CD4-positive, alpha-beta T cell treated with Interleukin-17A for 1 hour (primary cell): ENCODE measurements around the gene DNAJB2.
"Not testable (repeated sequence)": the region's sequence is repeated elsewhere in the genome, so short reads cannot be mapped to it uniquely, and the experiment has no call there.

ENCODE experiments used
- DNase-seq: peaks from one replicate; pipeline ENCODE4 v3.0.0-alpha.2; 2020

The DNAJB2 gene

DNA sequence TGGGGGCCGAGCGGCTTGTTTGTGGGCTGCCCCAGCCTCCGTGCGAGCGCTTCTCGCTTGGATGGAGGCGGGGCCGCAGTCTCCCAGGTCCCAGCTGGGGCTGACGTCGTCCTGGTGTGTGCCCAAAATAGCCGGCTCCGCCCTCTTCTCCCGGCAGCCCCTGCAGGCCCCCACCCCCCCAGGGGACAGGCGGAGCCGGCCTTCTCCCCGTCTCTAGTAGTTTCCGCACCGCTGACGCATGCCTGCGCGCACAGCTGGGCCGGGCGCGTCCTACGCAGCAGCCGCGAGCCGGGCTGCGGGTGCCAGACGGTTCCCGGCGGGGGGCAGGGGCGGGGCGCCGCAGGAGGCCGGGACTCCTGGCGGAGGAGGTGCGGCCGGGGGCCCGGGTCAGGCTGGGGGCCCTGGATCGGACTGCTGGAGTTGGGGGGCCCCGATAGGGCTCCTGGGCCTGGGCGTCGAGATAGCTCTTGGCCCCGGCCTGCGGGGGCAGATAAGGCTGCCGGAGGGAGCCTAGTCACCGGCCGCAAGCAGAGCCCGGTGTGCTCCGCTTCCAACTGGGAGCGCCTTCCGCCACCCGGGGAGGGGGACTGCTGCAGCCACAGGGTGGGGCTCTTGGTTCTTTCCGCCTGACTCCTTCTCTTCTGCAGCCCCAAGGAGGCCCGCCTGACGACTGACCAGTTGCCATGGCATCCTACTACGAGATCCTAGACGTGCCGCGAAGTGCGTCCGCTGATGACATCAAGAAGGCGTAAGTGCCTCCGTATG, at the start of gene DNAJB2:
TSS of gene DNAJB2 (plus strand) at position 216 of the 765 bp plus-strand sequence. CDS start at position 684, 468 bp downstream.
- DNase-seq = peak; percentile 99

DNA sequence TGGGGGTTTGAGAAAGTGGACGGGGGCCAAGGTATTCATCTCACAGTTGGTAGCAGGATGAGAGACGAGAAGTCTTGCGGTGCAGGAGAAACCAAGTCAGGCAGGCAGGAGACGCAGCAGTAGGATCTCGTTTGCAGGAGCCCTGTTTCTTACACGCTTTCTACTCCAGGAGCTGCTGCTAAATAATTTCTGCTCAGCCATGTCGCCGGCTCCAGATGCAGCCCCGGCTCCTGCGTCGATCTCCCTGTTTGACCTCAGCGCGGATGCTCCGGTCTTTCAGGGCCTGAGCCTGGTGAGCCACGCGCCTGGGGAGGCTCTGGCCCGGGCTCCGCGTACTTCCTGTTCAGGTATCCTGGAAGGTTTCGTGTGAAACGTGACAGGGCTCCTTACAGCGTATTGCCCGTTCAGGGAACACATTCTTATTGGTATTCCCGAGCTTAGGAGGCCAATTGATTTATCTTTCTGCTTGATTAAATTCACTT, 49.1 kb upstream of the DNAJB2 start:
- peak; percentile 35 for DNase-seq

DNA sequence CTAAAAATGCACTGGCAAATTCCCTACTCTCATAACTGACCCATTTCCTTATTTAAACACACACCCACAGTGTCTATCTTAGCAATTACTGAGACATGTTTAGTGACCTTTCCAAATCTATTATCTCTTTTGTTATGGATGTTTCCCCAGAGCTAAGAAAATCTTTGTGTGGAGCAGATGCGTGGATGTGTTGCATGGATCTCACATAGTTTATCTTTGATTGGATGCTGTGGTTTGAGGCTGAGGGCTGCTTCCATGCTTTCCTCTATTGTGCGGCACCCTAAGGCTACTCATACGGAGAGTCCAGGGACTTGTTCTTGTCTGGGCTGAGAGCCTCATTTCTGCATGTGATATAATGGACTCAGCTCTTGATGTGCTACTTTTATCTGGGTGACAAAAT, 44.8 kb upstream of the DNAJB2 start:
- DNase-seq = no peak

DNA sequence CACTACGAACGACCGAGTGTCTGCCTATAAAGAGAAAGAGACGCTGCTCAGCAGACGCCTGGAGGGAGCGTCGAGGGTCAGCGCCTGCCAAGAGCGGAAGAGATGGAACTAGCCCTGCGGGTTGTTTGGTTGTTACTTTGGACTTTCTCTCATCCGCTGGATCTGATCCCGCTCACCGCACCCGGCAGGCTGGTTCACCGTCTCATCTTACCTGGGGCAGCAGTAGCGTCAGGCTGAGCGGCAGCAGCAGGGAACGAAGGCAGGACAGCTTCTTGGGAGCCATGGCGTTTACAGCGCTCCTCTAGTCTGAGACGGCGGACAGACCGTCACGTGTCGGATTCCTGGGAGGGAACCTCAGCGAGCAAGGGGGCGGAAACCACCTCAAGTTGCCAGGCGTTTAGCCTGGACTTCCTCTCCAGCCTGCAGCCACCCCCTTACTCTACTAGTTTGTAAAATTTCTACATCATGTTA, 35.8 kb upstream of the DNAJB2 start:
- no peak for DNase-seq

DNA sequence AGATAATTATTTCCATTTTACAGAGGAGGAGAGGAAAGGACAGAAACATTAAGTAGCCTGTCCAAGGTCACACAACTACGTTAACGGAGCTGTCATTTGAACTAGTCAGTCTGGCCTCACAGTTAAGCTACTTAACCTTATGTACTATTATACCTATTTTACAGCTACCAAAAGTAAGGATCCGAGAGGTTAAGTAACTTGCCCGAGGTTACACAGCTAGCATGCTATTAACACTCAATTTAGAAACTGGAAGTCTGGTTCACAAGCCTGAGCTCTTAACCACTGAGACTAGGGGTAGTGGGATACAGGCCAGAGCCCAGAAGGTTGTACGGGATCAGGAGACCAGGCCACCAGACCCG, 34.4 kb upstream of the DNAJB2 start:
- no peak for DNase-seq

DNA sequence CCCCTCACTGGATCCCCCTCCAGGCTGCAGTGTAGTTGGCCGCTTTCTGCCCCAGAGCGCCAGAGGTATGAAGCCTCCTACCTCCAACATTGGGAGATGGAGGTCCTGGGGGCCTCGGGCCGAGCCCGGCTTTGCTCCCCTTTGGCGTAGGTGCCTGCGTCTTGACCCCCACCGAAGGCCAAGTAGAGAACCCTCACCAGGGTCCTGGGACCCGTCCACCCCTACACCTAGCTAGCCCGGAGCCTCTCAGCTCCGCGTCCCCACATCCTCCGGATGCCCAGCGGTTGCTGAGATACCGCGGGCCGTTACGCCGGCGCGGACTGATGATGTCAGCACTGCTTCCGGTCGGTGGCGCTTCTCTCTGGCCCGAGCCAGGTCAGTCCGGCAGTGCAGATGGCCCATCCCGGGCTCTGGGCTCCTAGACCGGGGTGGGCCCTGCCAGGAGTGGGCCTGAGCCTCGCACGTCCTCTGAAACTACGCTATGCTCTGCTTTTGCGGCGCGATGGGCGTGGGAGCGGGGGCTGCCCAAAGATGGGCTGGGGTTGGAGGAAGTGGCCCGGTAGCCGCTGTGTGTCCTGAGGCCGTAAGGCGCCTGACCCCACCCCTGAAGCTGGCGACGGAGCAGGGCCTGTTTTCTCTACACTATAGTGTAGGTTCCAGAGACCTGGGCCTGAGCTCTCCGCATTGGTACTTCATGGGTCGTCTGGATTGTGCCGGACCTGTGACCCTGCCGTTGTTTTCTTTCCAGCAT, 33.8 kb upstream of the DNAJB2 start, which contains the start of the genes GLB1L and STK16:
TSS of gene GLB1L (minus strand) at position 297 of the 751 bp plus-strand sequence. CDS start 1,871 bp downstream, outside the sequence.
TSS of gene STK16 (plus strand) at position 332 of the 751 bp plus-strand sequence. CDS start 521 bp downstream, outside the sequence.
- peak; percentile 89 for DNase-seq

DNA sequence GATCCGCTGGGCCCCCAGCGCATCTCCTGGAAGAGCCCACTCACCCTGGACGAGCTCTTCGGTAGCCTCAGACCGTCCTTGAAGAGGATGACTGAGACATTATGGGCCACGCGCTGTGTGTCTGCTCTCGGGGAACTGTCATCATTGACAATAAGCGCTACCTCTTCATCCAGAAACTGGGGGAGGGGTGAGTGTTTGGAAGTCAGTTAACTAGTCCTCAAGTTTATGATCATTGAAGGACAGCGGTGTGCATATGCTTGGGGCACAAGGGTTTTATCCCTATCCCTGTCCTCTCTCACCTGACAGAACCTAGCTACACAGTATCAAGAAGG, 33.3 kb upstream of the DNAJB2 start:
- no peak for DNase-seq

DNA sequence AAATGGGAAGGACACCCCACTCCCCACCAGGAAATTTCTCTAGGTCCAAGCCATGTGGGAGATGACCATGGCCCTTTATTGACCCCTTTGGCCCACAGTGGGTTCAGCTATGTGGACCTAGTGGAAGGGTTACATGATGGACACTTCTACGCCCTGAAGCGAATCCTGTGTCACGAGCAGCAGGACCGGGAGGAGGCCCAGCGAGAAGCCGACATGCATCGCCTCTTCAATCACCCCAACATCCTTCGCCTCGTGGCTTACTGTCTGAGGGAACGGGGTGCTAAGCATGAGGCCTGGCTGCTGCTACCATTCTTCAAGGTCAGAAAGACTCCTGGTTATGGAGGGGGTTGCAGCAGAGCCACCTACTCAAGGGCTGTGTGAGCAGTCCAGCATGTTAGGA, 32.6 kb upstream of the DNAJB2 start:
- no peak for DNase-seq

DNA sequence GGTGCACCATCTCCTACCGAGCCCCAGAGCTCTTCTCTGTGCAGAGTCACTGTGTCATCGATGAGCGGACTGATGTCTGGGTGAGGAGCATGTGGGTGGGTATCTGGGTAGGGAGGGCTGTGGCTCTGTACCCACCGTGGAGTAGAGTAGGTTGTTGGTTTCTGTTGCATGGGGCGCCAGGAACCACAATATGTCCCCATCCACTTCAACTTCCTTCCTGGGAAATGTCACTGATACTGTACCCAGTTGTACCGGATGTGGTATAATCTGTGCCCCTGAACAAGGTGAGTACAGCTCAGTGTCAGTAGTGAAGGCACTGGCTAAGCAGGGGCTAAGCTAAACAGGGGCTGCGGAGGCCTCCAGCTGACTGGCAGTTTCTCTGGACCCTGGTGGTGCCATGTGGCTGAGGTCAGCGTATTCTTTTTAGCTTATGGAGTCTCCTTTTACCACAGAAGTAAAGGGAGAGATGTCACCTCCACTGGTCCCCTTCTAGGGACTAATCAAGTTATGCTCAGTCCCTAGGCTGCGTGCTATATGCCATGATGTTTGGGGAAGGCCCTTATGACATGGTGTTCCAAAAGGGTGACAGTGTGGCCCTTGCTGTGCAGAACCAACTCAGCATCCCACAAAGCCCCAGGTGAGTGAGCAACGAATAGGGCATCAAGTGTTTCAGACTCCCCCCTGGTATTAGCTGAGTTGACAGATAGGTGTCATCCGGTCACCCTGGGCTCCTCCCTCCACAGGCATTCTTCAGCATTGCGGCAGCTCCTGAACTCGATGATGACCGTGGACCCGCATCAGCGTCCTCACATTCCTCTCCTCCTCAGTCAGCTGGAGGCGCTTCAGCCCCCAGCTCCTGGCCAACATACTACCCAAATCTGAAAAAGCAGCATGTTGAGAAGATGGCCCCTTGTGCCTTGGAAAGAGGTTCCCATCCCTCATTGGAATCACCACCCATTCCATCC, 31.2 kb upstream of the DNAJB2 start:
- peak; percentile 84 for DNase-seq

DNA sequence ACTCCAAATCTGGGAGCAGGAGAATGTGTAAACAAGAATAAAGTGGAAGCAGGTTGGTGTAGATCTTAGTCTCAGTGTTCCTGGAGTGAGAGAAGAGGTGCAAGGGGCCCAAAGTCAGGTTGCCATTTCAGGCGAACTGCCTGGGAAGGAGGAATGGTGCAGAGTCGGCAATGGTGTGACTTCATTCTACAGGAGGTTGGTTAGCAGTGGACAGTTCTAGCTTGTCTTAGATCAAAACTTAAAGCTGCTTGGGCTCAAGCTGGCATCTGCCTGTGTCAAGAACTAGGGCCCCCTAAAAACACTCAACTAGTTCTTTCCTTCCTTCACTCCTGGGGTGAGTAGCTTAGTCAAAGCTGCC, 30.3 kb upstream of the DNAJB2 start:
- DNase-seq = no peak

DNA sequence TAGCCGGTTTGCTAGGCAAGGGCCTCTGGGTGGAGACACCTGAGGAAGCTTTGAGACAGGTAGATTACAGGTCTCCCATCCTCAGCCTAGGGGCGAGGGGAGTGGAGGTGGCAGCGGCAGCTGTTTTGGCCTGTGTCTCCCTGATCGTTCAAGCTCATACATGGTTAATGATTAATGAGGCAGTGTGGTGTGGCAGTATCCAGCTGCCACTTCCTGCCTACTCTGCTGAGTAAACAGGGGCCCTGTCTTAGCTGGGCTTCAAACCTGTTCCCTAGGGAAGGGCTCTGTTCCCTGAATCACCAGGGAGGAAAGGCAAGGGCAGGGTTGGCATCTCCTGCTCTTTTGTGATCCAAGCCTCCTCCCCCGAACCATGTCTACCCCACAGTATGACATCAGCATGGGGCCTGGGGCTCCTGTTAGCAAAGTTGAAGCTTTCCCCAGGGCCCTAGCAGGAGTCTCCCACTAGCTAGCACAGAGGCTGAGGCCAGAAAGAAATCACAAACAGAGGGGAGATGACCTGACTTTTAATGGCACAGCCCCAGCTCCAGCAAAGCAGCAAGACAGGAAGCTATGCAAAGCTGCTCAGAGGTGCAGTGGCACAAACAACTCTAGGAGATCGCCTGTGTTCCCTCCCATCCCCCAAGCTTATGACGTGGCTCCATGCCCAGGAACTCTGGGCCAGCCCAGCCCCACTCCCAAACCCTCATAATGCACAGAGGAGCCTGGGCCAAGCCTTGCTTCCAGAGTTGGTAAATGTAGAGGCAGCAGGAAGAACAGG, 29.8 kb upstream of the DNAJB2 start:
- DNase-seq = peak; percentile 69

DNA sequence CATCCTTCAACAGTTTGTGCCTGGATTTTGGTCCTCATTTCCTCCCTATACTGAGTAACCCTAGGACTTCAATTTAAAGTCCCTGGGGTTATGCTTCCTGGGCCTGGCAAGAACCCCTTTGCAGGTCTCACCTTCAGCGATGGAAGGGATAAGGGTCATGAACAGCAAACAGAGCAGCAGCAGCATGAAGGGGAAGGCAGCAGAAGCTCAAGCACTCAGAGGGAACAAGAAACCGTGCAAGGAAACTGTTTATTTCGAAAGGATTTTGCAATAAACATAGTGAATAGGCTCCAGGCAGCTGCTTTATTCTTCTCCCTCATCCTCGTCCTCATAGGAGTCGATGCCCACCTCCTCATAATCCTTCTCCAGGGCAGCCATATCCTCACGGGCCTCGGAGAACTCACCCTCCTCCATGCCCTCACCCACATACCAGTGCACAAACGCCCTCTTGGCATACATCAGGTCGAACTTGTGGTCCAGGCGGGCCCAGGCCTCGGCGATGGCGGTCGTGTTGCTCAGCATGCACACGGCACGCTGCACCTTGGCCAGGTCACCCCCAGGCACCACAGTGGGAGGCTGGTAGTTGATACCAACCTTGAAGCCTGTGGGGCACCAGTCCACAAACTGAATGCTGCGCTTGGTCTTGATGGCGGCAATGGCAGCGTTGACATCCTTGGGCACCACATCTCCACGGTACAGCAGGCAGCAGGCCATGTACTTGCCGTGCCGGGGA, 29.0 kb upstream of the DNAJB2 start:
- DNase-seq = no peak

DNA sequence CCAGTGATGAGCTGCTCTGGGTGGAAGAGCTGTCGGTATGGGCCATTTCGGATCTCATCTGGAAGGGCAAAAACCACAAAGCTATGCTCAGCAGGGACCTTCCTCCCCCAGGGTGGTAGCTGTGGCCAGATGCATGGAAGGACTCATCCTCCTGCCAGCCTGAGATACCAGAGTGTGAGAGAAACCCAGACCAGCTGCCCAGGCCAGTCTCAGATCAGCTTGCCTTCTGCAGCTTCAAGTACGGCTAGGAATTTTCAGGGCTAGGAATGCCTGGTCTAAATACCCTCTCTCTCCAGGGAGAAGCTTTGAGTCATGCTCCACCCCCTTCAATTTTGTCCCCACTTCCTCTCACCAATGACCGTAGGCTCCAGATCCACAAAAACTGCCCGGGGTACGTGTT, 27.5 kb upstream of the DNAJB2 start:
- DNase-seq = no peak

DNA sequence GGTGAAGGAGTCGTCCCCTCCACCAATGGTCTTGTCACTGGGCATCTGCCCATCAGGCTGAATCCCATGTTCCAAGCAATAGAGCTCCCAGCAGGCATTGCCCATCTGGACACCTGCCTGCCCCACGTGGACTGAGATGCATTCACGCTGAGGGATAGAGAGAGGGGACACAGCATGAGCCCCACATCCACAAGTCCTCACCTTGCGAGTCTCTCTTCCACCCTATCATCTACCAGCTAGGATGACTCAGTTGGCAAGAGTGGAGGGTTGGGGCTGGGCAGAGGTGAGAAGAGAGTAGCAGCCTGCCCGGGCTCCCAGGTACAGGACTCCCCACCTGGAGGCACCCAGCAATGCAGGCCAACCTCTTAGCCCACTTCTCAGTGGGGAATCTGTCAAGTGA, 27.1 kb upstream of the DNAJB2 start:
- DNase-seq = peak; percentile 38

DNA sequence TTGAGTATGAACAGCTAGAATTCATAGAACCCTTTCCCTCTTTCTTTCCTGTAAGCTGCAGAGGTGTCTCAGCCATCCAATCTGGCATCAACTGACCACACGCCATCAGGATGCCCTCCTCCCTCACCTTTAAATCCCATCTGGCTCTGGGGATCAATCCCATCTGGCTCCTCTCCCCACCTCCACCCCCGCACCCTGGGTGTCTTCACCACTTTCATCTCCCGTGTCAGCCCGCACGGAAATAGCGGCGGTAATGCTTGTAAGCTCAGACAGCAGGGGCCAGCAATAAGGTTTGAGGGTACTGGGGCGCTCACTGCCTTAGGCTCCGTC, 26.6 kb upstream of the DNAJB2 start:
- DNase-seq = no peak

DNA sequence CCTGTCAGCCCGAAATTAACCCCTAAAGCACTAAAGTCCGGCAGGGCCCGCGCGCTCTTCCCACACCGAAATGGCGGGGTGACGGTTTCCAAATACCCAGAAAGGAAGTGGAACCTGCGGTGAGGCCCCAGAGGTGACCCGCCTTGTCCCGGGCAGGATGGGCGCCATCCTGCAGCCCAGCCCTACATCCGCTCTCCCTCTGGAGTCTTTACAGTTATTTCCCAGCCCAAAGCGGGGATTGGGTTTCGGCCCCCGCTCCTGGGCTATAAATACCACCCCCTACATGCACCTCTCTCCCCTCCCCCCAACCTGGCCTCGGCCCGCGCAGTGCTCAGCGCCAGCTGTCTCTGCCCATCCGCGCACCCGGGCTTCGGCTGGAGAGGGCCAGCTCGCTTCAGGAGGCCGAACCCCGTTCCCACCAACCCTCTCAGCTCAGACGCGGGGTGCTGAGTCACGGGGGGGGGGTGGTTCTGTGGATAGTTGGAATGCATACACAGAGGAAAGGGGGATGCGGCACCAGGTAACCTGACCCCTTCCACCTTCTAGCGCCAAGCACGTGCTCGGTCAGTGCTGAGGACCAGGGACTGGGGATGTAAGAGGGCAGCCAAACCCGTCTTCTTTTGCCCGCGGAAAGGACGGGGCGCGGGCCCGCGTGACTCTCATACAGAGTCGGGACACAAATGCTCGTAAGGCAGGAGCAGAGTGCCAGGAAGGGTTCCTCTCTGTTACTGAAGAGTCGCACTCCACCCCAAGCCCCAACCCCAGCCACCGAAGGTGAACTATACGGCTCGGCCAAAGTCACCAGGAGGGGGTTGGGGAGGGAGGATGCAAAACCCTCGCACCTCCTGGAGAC, 26.0 kb upstream of the DNAJB2 start, which contains the start of gene TUBA4B:
TSS of gene TUBA4B (plus strand) at position 344 of the 853 bp plus-strand sequence. CDS start at position 509, 165 bp downstream.
- DNase-seq = peak; percentile 61

DNA sequence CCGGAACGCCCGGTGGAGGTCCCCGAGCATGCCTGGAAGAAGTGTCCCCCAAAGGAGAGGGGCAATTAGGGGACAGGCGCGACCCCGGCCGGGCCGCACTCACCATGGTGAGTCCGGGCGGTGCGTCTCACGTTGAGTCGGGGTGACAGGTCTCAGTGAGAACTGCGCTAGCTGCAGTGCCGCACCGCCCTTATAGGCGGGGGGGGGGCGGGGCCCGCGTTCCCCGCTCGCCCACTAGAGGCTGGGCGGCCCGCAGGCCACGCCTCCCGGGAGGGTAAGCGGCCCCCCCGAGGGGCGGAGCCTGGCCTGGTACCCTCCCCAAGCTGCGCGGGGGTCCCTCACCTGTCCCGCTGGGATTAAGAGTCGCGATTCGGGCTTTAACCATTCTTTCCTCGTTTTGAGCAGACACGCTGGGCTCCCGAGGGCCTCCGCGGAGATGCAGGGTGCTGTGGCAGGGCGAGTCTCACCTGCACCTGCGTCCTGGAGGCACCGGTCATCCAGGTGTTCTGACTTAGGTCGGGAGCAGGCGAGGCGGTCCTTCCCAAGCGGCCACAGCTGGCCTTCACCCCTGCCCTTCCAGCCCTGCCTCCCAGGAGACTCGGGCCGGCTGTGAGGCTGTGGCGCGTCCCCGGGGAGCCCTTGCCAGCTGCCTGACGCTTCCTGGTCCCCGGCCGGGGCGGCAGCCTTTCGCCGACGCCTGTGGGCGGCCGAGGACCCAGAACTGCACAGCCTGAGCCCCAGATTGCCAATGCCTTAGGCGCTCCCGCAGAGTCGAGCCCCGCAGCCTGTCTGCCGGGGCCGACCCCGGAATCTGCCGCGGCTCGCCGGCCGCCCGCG, 25.2 kb upstream of the DNAJB2 start, which contains the start of gene TUBA4A:
TSS of gene TUBA4A (minus strand) at position 166 of the 837 bp plus-strand sequence. CDS start at position 106, 60 bp downstream.
- DNase-seq = peak; percentile 92

DNA sequence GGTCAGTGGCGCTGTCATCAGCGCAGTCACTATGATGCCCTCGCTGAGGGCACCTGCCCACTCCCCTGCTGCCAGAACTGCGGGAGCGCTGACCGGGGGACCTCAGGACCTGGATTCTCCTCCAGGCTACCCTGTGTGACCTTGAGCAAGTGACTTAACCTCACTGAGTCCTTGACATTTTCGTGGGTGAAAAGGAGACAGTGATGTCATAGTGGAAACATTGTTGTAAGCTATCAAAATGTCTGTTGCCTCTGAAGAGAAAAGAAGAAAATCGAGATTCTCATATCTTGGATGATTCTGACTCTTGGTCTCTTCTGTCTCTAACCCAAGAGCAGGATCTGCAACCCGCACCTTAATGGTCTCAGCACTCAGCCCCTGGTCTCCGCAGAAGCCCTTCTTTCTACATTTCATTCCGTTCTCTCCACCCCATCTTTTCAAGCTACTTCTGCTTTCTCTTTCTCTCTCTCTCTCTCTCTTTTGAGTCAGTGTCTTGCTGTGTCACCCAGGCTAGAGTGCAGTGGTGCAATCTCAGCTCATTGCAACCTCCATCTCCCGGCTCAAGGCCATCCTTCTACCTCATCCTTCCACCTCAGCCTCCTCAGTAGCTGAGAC, 24.5 kb upstream of the DNAJB2 start:
- DNase-seq = peak; percentile 66

DNA sequence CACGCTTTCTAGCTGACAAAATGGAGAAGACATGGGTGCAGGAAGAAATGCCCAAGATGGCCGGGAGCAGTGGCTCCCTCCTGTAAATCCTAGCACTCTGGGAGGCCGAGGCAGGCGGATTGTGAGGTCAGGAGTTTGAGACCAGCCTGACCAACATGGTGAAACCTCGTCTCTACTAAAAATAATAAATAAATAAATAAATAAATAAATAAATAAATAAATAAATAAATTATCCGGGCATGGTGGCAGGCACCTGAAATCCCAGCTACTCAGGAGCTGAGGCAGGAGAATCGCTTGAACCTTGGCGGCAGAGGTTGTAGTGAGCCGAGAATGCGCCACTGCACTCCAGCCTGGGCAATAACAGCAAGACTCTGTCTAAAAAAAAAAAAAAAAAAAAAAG, 20.2 kb upstream of the DNAJB2 start:
- DNase-seq = not testable (repeated sequence)
